Activated gamma-delta T cell (primary cell): ENCODE results near the gene PLSCR3.

Source experiments
- DNase-seq: peaks from one replicate; lab custom pipeline; 2025; lab: John Stamatoyannopoulos, UW

The PLSCR3 gene

DNA sequence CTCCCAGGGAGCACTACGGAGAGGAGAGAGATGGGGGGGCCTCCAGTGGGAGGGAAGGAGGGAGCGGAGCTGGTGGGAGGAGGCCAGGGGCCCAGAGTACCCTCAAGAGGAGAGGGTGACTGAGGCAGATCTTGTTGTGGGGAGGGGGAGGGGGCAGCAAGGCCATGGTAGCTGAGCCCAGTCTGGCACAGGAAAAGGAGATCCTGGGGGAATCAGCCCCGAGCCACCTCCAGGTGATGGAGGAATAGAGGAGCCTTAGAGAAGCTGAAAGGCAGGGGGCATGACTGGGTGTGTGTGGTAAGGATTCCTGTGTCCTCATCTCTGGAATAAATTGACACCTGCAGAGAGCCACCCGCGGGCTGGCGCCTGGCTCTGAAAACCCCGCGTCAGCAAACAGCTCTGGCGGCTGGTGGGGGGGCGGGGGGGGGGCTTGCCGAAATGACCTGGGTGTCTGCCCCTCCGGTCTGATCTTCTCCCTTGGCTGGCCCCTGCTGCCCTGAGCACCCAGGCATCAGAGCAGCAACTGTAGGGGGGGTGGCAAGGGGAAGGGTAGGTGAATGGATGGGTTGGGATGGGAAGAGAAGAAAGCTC, 12.0 kb upstream of the PLSCR3 start:
- DNase-seq: no peak

DNA sequence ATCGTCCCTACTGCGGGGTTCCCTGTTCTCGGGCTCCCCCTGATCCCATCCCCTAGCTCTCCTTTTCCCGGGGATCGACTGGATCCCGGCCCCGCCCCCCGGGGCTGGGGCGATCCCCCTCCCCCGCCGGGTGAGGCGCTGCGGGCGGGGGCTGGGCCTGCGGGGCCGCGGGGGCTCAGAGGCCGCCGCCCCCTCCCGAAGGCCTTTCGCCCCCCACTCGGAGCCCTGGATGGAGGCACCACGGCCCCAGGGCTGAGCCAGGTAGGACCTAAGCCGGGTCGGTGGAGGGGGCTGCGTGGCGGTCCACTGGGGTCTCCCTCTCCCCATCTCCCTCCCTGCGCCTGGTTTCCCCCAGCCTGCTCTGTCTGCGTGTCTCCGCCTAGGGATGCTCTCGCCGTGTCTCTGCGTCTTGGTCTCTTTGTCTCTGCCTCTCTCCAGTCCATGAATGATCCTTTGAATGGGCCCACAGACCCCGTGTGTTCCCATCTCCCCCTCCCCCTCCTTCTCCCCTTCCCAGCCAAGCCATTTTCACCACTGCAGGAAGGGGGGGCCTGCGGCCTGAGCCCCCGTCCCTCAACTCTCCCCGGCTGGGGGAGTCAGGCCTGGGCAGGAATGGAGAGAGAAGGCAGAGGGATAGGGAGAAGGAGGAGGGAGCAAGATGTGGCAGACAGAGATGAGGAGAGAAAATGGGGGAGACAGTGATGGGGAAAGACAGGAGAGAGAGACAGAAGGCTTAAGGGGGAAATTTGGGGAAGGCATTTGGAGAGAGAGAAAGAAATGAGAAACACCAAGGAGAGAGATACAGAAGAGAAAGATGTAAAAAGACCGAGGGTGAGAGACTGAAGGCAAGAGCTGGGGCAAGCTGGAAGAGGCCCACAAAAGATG, 11.3 kb upstream of the PLSCR3 start:
- DNase-seq: no peak

DNA sequence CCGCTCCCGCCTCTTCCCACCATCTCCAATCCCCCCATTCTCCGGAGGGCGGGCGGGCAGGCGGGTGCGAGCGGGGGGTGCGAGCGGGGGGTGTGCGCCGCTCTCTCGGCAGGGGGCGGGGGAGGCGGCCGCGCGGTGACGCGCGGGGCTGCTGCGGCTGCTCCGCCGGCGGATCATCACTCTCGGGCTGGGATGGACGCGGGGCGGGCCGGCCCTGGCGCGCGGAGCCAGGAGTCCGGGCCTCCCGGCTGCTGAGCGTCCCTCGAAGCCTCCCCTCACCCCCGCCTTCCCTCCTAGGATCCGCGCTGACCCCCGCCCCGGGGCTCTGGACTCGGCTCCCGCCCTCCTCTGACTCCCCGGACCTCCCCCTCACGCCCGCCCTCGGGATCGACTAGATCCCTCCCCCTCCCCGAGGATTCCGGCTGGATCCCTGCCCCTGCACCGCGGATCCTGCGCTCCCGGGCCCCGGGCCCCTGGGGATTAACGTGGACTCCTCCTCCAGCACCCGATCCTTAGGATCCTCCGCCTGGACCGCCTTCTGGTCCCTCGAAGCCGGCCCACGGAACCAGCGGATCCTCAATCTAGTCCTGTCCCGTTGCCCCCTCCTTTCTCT, 10.5 kb upstream of the PLSCR3 start:
- peak; percentile 70 for DNase-seq

DNA sequence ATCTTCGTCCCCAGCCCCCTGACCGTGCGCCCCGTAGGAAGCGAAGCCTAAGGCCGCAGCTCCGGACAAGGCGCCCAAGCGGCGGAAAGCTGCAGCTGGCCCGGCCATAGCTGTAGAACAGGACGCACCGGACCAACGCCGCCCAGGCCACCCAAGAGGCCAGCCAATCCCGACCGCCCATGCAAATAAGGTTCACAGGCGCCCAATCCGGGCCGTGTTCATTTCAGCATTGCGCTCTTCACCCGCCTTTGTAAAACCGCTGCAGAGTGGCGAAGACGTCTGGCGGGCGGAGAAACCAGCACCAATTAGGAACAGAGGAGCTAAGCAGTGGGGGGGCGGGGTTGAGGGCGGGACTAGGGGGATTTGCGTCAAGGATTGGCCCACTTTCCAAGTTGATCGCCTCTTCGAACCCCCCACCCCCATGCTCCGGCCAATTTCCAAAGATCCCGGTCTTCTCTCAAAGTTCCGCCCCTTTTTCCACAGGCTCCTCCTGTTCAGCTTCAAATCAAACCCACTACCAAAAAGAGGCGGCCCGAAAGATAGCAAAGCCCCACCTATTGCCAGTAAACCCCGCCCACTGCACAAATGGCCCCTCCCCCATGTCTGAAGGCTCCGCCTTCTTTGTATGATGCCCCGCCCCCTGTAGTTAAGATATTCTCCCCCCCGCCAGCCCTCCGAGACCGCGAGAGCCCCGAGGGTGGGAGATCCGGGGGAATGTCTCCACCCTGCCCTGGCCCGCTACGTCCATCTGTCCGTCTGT, 9.8 kb upstream of the PLSCR3 start, which contains the start of gene TMEM256:
Gene TMEM256, minus strand, starts transcription at position 121 of the 760 bp plus-strand sequence. Its CDS starts 13 bp downstream, at position 108.
- peak; percentile 79 for DNase-seq

DNA sequence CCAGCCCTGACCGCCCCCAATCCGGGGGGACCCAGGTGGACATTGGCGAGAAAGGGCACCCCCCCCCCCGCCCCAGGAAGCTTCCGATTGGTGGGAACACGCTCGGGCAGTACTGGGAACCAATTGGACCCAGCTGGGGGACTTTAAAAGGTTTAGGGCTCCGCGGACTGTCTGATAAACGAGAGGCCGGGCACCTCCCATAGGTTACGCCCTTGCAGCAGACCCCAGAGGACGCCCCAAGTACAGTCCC, 9.3 kb upstream of the PLSCR3 start:
- DNase-seq: no peak

DNA sequence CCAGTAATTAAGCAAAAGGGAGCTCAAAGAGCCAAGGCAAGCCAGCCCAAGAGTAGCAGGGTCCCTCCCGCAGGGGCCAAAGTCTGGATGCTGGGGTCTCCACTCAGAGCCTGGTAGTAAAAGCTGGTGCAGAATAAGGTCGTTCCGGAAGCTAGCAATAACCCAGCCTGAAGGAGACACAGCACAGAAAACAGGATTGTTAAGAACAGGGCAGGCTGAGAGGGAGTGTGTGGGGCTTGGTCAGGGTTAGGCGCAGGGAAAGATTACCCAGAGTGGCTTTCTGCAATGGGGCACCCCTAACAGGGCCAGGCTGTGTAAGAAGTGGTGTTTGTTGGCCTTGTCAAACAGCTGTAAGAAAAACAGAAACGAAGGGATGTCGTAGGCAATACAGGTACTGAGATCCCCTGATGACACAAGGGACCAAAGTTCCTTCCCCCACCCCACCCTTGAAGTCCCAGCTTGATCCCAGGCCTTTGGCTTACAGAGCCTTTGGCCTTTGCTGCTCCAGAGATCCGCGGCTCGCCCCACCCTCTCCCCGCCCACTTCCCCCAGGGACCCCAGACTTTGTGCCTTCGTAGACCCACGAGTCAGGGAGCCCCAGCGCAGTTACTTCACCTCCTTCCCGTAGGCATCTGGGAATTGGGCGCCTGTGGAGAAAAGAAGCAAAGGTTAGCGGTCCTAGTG, 8.9 kb upstream of the PLSCR3 start:
- no peak for DNase-seq

DNA sequence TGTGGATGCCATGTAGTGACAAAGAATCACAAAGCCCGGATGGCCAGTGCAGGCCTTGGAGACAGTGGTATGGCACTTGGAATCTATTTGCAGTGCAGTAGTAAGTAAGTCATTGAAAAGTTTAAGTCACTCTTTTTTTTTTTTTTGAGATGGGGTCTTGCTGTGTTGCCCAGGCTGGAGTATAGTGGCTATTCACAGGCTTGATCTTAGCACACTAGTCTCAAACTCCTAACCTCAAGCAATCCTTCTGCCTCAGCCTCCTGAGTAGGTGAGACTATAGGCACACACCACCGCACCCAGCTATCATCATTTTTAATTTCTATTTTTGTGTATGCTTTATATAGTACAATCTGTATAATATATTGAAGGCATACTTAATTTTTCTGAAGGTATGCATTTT, 4.3 kb upstream of the PLSCR3 start:
- no peak for DNase-seq

DNA sequence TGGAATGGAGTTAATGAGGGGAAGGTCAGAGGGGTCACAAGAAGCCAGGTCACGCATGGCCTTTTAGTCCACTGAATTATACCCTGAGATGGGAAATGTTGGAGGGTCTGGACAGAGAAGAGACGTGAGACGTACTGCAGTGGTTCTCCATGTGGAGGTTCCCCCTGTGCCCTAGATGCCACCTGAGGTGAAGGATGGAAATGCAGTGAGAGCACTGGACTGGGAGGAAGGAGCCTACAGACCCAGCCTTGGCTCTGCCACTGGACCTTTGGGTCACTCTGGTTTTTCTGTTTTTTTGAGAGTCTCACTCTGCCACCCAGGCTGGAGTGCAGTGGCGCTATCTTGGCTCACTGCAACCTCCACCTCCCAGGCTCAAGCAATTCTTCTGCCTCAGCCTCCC, 1.8 kb upstream of the PLSCR3 start:
- no peak for DNase-seq

DNA sequence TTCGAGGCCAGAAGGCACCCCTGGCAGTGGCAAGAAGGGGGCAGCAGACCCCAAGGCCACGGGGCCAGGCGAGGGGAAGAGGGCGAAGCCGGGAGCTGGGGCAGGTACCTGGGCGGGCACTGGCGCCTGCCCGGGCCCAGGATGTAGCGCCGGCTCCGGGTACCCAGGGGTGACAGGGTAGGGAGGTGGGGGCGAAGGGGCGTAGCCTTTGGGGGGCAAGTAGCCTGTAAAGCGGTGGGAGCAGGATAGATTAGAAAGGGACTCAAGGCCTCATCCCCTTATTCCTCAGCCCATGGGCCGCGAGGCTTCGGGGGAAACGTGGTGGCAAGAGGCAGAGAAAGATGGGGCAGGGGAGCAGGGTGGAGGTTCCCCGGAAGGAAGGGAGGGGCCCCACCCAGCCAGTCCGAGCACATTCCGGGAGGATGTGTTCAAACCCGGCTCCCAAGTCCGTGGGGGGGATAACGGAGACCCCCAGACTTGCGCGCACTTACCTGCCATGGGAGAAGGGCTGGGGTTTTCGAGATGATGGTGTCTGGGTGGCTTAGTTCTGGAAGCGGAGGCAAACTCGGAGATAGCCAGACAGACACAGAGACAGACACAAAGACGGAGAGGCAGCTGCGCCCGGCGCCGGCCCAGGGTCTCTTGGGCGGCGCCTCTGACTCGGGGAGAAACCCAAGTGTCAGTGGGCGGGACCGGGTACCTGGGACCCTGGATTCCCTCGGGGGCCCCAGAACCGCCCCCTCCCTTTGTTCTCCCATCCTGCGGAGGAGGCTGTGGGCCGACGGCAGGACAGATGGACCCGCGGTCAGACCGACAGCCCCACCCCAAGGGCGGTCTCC, 493 bp downstream of the PLSCR3 start:
- peak; percentile 62 for DNase-seq

DNA sequence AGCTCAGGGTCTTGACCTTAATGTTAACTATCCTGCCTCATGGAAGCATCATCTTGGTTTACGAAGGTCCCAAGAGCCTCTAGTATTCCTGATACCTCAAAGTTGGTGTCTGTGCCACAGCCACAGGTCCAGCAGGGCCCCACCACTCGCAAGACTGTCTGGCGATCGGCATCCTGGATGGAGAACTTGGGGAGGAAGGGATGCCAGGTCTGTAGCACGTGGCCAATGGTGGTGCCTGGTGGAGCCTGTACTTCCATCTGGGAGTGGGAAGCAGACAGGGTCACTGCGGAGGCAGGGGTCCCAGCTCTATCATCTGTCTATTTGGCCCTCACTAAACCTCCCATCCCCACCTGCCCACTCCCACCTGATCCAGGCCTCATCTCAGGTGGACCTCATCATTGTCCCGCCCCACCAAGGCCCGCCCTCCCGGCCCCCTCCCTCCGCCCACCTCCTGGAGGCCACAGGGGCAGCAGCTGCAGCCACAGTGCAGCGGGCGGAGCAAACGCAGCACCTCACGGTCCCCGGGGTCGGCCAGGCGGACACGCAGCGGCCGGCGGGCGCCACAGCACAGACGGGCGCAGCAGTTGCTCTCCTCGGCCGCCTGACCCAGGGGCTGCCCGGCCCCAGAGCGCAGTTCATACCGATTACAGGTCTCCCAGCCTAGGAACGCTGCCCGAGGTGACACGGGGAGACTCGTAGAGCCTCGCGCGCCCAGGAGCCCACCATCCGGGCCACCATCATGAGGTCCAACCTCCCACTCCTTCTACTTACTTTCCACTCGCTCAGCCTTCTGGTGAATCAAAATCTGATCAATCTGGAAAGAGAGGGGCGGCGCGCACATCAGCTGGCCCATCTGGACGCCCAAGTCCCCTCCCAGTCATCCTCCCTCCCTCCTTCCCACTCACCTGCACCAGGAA, 1.4 kb downstream of the PLSCR3 start:
- DNase-seq: no peak

DNA sequence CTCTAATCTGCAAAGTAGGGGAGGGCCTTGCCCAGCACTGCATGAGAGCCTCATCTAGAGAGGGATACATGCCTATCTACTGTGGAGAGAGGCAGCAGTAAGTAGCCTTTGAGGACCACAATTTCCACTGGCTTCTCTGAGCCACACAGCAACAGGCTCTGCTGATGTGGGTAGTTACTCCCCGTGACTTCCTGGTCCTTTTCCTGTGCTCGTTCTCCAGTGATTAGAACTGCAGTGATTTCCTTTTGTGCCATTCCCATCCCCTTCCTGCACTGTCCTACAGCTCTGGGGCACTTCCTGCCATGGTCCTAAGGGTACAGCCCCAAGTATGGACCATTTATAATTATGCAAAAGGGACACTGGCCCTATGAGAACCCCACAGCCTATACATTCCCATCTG, 3.0 kb downstream of the PLSCR3 start:
- no peak for DNase-seq

DNA sequence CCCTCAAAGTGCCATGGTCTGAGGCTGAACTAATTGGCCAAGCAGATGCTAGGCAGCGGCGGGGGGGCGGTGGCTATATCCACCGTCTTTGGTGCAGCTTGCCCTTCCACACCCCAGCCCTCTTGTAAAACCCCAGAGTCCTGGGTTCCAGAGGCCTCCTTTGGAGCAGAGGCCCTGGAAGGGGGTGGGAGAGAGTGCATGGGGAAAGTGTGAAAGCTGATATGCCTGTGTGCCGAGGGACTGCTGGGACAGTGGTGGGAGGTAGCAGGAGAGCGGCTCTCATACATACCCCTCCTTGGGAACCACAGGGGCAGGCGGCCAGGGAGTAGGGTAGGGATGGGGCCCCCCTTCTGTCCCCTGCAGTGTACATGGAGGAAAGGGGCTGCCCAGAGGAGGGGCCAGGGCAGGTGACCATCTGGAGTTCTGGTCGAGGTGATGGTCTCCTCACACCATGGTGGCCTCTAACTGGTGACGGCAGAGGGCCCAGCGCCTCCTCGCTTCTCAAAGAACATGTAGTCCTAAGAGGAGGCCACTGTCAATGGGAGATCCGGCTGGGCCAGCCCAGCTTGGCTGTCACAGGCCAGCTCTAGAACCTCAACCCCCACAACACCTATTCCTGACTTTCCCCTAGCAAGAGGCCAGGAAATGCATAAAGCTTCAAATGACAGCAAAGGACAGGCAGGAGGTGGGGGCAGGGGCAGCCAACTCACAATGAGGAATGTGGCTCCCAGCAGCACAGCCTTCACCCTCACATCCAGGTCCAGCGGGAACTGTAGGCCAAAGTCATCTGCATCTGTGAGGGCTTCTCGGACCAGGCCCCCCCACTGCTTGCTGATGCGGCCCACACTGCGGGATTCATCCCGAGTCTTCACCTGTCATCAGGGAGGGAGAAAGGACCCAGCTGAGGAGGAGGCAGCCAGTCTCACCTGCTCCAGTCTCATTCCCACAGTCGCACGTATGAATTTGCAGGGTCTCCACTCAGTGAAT, 4.1 kb downstream of the PLSCR3 start:
- DNase-seq: no peak

DNA sequence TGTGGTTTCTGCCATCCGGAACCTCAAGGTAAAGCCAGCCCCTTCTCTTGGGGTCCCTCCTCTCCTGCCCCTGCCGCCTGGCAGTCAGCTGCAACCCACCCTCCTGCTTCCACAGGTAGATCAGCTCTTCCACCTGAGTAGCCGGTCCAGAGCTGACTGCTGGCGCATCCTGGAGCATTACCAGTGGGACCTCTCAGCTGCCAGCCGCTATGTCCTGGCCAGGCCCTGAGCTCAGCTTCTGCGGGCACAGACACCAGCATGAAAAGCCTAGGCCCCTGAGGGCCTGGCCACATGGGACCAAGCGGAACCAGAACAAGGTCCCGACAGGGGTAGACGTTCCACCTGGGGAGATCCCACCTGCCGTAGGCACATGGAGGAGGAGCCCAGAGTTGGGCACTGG, 5.5 kb downstream of the PLSCR3 start:
- no peak for DNase-seq

DNA sequence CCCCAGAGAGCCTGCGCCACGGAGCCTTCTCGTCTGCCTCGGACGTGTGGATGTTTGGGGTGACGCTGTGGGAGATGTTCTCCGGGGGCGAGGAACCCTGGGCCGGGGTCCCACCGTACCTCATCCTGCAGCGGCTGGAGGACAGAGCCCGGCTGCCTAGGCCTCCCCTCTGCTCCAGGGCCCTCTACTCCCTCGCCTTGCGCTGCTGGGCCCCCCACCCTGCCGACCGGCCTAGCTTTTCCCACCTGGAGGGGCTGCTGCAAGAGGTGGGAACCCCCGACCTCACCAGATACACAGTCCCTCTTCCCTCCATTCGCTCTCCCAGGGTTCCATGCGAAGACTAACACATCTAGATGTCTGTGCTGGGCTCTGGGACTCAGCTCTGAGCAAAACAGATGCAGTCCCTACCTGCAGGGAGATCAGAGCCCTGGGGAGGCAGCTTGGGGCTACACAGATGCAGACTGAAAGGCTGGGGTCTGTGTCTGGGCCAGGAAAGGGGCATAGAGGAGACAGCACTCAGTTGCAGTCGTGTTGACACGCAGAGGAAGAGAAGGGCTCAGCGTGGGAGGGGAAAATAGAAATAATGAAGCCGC, 9.7 kb downstream of the PLSCR3 start:
- DNase-seq: no peak

DNA sequence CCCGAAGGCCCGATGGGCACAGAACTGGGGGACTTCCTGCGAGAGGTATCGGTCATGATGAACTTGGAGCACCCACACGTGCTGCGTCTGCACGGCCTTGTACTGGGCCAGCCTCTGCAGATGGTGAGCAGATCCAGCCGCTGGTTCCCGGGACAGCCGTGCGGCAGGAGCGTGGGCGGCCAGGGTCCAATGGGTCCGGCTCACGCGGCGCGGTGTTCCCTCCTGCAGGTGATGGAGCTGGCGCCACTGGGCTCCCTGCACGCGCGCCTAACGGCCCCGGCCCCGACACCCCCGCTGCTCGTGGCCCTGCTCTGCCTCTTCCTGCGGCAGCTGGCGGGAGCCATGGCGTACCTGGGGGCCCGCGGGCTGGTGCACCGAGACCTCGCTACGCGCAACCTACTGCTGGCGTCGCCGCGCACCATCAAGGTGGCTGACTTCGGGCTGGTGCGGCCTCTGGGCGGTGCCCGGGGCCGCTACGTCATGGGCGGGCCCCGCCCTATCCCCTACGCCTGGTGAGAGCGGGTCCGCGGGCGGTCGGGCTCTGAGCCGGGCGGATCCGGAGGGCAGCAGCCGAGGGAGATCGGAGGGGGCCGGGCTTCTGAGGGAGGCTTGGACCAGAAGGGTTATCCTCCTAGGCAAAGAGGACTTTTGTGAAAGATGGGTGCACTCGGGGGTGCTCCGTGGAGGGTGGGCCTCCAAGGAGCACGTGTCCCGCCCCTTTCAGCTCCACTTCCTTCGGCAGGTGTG, 10.4 kb downstream of the PLSCR3 start:
- DNase-seq: peak; percentile 67

DNA sequence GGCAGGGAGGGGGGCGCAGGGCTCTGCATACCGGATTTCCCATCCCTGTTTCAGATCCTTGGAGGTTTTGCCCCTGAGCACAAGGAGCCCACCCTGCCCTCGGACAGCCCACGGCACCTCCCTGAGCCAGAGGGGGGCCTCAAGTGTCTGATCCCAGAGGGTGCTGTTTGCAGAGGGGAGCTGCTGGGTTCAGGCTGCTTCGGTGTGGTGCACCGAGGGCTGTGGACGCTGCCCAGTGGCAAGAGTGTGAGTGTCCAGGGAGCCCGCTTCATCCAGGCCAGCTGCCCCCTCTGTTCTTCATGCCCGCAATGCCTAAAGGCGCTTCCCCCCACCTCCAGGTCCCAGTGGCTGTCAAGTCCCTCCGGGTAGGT, 11.0 kb downstream of the PLSCR3 start:
- no peak for DNase-seq

DNA sequence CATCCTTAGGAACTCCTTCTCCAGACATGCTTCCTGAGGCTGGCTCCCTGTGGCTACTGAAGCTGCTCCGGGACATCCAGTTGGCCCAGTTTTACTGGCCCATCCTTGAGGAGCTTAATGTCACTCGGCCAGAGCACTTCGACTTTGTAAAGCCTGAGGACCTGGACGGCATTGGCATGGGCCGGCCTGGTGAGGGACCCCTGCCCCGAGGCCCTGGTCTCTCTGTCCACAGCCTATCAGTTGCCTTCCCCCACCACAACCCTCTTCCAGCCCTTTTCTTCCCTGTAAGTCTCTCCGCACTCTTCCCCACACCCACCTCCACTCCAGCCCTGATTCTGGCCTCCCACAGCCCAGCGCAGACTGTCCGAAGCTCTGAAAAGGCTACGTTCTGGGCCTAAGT, 11.4 kb downstream of the PLSCR3 start:
- DNase-seq: no peak
